ENCODE results near the gene ZDHHC18. TPM values are rescaled to one million over a fixed set of nuclear protein-coding genes. Genes with fewer than 3 reads are reported as not detected.

ZDHHC18 gene
- total RNA-seq, 1 donor from 2014 or later: 21.2 TPM

- ATAC-seq (no peak), DNase-seq (ENCODE audit: low spot score) (no peak)
- intact Hi-C loops (cut with DNase I): no loop called here
These were observed 56.4 kb downstream of the ZDHHC18 start for GRCh38 chr1:26882696-26883463.

GRCh38 chr1:26887125-26887524 is 60.6 kb downstream of the ZDHHC18 start:
- intact Hi-C loops (cut with DNase I): no loop called here
- no peak for DNase-seq (ENCODE audit: low spot score)
- no peak for ATAC-seq

GRCh38 chr1:26888231-26888630 is 61.7 kb downstream of the ZDHHC18 start:
- DNase-seq (ENCODE audit: low spot score) (no peak), ATAC-seq (no peak)
- intact Hi-C loops (cut with DNase I): no loop called here

GRCh38 chr1:26889551-26890466 is 63.3 kb downstream of the ZDHHC18 start, which contains the start of gene GPN2:
TSS of gene GPN2 (minus strand) at chr1:26890283. CDS start at chr1:26890096, 187 bp downstream.
- intact Hi-C loops (cut with DNase I): no loop called here
- peak; percentile 87 for DNase-seq (ENCODE audit: low spot score)

GRCh38 chr1:26890467-26890796 is 63.9 kb downstream of the ZDHHC18 start:
- ATAC-seq (peak; percentile 59), DNase-seq (ENCODE audit: low spot score) (no peak)
- intact Hi-C loops (cut with DNase I): no loop called here

More at GRCh38 chr1:26889551-26890466, 63.3 kb downstream of the ZDHHC18 start, which contains the start of gene GPN2:
- peak; percentile 96 for ATAC-seq

- ATAC-seq (no peak), DNase-seq (ENCODE audit: low spot score) (no peak)
- intact Hi-C loops (cut with DNase I): no loop called here
These were observed 67.8 kb downstream of the ZDHHC18 start for GRCh38 chr1:26894263-26894662.

GRCh38 chr1:26897351-26897750 is 70.9 kb downstream of the ZDHHC18 start:
- intact Hi-C loops (cut with DNase I): no loop called here

GRCh38 chr1:26900001-26900814 is 73.7 kb downstream of the ZDHHC18 start, which contains the start of gene GPATCH3:
TSS of gene GPATCH3 (minus strand) at chr1:26900467. CDS start at chr1:26900442, 25 bp downstream.
- ATAC-seq: peak; percentile 96
- intact Hi-C loops (cut with DNase I): no loop called here
- peak; percentile 97 for DNase-seq (ENCODE audit: low spot score)

More at GRCh38 chr1:26897351-26897750, 70.9 kb downstream of the ZDHHC18 start:
- ATAC-seq (no peak), DNase-seq (ENCODE audit: low spot score) (no peak)

GRCh38 chr1:26900815-26901511 is 74.5 kb downstream of the ZDHHC18 start:
- no peak for DNase-seq (ENCODE audit: low spot score)
- intact Hi-C loops (cut with DNase I): no loop called here
- no peak for ATAC-seq

Other genes starting within 250 kb of the ZDHHC18 start
- gene ARID1A, start 130.7 kb upstream of the ZDHHC18 start, total RNA-seq: 83.8 TPM
- 10.6 TPM for gene PIGV, start 38.7 kb upstream of the ZDHHC18 start, total RNA-seq
- gene SFN, start 36.5 kb downstream of the ZDHHC18 start, total RNA-seq: 0.53 TPM
- 22.7 TPM for gene GPN2, start 63.6 kb downstream of the ZDHHC18 start, total RNA-seq
- gene GPATCH3, start 73.8 kb downstream of the ZDHHC18 start, total RNA-seq: 12.3 TPM
- gene NR0B2, start 87.3 kb downstream of the ZDHHC18 start, total RNA-seq: not detected
- gene NUDC, start 95.1 kb downstream of the ZDHHC18 start, total RNA-seq: 58.4 TPM
- gene KDF1, start 133.8 kb downstream of the ZDHHC18 start, total RNA-seq: not detected
- gene TRNP1, start 167.0 kb downstream of the ZDHHC18 start, total RNA-seq: 22.7 TPM
- gene TENT5B, start 186.2 kb downstream of the ZDHHC18 start, total RNA-seq: 2.3 TPM

Data from sciatic nerve (tissue), 2 donors.